SK-N-SH treated with all-trans-retinoic acid at 6 μM for 48 hours (cell line): ENCODE measurements around the gene XPC.

ENCODE experiments used
- ATAC-seq: fragments of 200-7000 bp; cut with Tn5 transposase; 3 replicates; pipeline ENCODE4 v1.9.1; 2020; ENCODE audit warnings: mild to moderate bottlenecking, moderate library complexity
- ARNTL ChIP-seq: fragments of 450-650 bp; formaldehyde crosslinking; IDR thresholded peaks from 2 replicates; pipeline ENCODE4 v1.5.0; 2020; ENCODE audit warnings: low read depth, mild to moderate bottlenecking, moderate library complexity, borderline replicate concordance
- CREB5 ChIP-seq: fragments of 250-450 bp; sonication (Bioruptor Pico); IDR thresholded peaks from 2 replicates; pipeline ENCODE4 v1.5.1; 2020; ENCODE audit warnings: low read depth, mild to moderate bottlenecking, moderate library complexity
- CSRNP3 ChIP-seq: fragments of 250-450 bp; sonication (Bioruptor Pico); IDR thresholded peaks from 2 replicates; pipeline ENCODE4 v1.5.1; 2021; ENCODE audit warnings: mild to moderate bottlenecking, moderate library complexity
- GLIS3 ChIP-seq: fragments of 250-450 bp; sonication (Bioruptor Pico); IDR thresholded peaks from 2 replicates; pipeline ENCODE4 v1.5.0; 2020; ENCODE audit warnings: mild to moderate bottlenecking, moderate library complexity
- ISL1 ChIP-seq: fragments of 250-450 bp; sonication (Bioruptor Pico); IDR thresholded peaks from 2 replicates; pipeline ENCODE4 v2.1.2; 2022; ENCODE audit warnings: mild to moderate bottlenecking, moderate library complexity
- OSR1 ChIP-seq: fragments of 250-450 bp; sonication (Bioruptor Pico); IDR thresholded peaks from 2 replicates; pipeline ENCODE4 v1.8.0; 2022; ENCODE audit warnings: moderate library complexity, mild to moderate bottlenecking, inconsistent platforms
- POU6F1 ChIP-seq: fragments of 250-450 bp; sonication (Bioruptor Pico); IDR thresholded peaks from 2 replicates; pipeline ENCODE4 v1.8.0; 2021; ENCODE audit warnings: low read depth, mild to moderate bottlenecking, moderate library complexity, borderline replicate concordance
- PPARA ChIP-seq: fragments of 250-450 bp; sonication (Bioruptor Pico); IDR thresholded peaks from 2 replicates; pipeline ENCODE4 v1.5.0; 2020; ENCODE audit warnings: mild to moderate bottlenecking, borderline replicate concordance
- TCF4 ChIP-seq: fragments of 250-450 bp; sonication (Bioruptor Pico); IDR thresholded peaks from 2 replicates; pipeline ENCODE4 v1.8.0; 2021; ENCODE audit warnings: mild to moderate bottlenecking, moderate library complexity, borderline replicate concordance
- TOX ChIP-seq: fragments of 250-450 bp; sonication (Bioruptor Pico); IDR thresholded peaks from 2 replicates; pipeline ENCODE4 v1.8.0; 2021; ENCODE audit warnings: mild to moderate bottlenecking, moderate library complexity, borderline replicate concordance
- TSHZ2 ChIP-seq: fragments of 250-450 bp; sonication (Bioruptor Pico); IDR thresholded peaks from 2 replicates; pipeline ENCODE4 v1.5.0; 2020; ENCODE audit warnings: mild to moderate bottlenecking, moderate library complexity
- ZC3H10 ChIP-seq: fragments of 250-450 bp; sonication (Bioruptor Pico); IDR thresholded peaks from 2 replicates; pipeline ENCODE4 v1.5.1; 2021; ENCODE audit warnings: mild to moderate bottlenecking, moderate library complexity
- ZFP3 ChIP-seq: fragments of 250-450 bp; sonication (Bioruptor Pico); IDR thresholded peaks from 2 replicates; pipeline ENCODE4 v1.5.0; 2020; ENCODE audit warnings: mild to moderate bottlenecking, moderate library complexity
- ZFP30 ChIP-seq: fragments of 450-650 bp; formaldehyde crosslinking; IDR thresholded peaks from 2 replicates; pipeline ENCODE4 v1.5.0; 2022; ENCODE audit warnings: mild to moderate bottlenecking, moderate library complexity
- ZNF565 ChIP-seq: fragments of 450-650 bp; formaldehyde crosslinking; conservative IDR thresholded peaks from 2 replicates; pipeline ENCODE4 v1.5.0; 2020; ENCODE audit warnings: low read depth, mild to moderate bottlenecking, moderate library complexity
- ZNF8 ChIP-seq: fragments of 450-650 bp; formaldehyde crosslinking; IDR thresholded peaks from 2 replicates; pipeline ENCODE4 v1.5.0; 2020; ENCODE audit warnings: mild to moderate bottlenecking, moderate library complexity

XPC gene

GRCh38 chr3:14223595-14223994 is 45.2 kb upstream of the XPC start:
- ATAC-seq, result no peak
- TF ChIP-seq OSR1 (CRISPR knock-in tag) (no peak), GLIS3 (CRISPR knock-in tag) (no peak), TSHZ2 (CRISPR knock-in tag) (no peak), ZFP30 (CRISPR knock-in tag) (no peak), POU6F1 (CRISPR knock-in tag) (no peak), ZFP3 (CRISPR knock-in tag) (no peak), ARNTL (no peak), ZNF8 (CRISPR knock-in tag) (no peak), CREB5 (CRISPR knock-in tag) (no peak), TOX (CRISPR knock-in tag) (no peak), ISL1 (no peak), ZC3H10 (CRISPR knock-in tag) (no peak), PPARA (no peak)

- TF ChIP-seq OSR1 (CRISPR knock-in tag) (no peak), ZFP3 (CRISPR knock-in tag) (no peak), CSRNP3 (no peak), ARNTL (no peak), POU6F1 (CRISPR knock-in tag) (no peak), TOX (CRISPR knock-in tag) (no peak), CREB5 (CRISPR knock-in tag) (no peak), TSHZ2 (CRISPR knock-in tag) (no peak), GLIS3 (CRISPR knock-in tag) (no peak), PPARA (no peak), TCF4 (no peak), ISL1 (no peak), ZNF565 (no peak), ZC3H10 (CRISPR knock-in tag) (no peak)
- TF ChIP-seq, all 23 proteins: peak for 0
- no peak for ATAC-seq
Observed at GRCh38 chr3:14222900-14223594, 44.6 kb upstream of the XPC start.
